Subcutaneous abdominal adipose tissue (tissue), 5 donors: Measurements from ENCODE around the gene HECW1.

ENCODE experiments used
- H3K27ac ChIP-seq: one replicate; pipeline ENCODE4 v1.7.0; 2013; ENCODE audit warnings: low read depth, mild to moderate bottlenecking, inconsistent platforms, low read length, moderate library complexity
- H3K27me3 ChIP-seq, 5 donors: one replicate each; pipeline ENCODE4 v1.7.0; 2013; ENCODE audit warnings: low read length in 5 of 5, inconsistent platforms in 1 of 5; ENCODE audit not compliant: control insufficient read depth in 5 of 5, insufficient read depth in 4 of 5
- H3K36me3 ChIP-seq, 5 donors: one replicate each; pipeline ENCODE4 v1.7.0; 2013; ENCODE audit warnings: low read length in 5 of 5; ENCODE audit not compliant: control insufficient read depth in 5 of 5, insufficient read depth in 5 of 5
- H3K4me1 ChIP-seq, 5 donors: one replicate each; pipeline ENCODE4 v1.7.0; 2013; ENCODE audit warnings: low read length in 5 of 5, mild to moderate bottlenecking in 3 of 5, moderate library complexity in 1 of 5; ENCODE audit not compliant: control insufficient read depth in 5 of 5, insufficient read depth in 5 of 5
- H3K4me3 ChIP-seq, 5 donors: one replicate each; pipeline ENCODE4 v1.7.0; 2013; ENCODE audit warnings: low read length in 5 of 5, low read depth in 1 of 5
- H3K9ac ChIP-seq, 5 donors: one replicate each; pipeline ENCODE4 v1.7.0; 2013; ENCODE audit warnings: low read length in 5 of 5, mild to moderate bottlenecking in 4 of 5, moderate library complexity in 3 of 5
- H3K9me3 ChIP-seq, 5 donors: one replicate each; pipeline ENCODE4 v1.7.0; 2013; ENCODE audit warnings: low read length in 5 of 5; ENCODE audit not compliant: control insufficient read depth in 5 of 5
- donor health status: healthy.
- donor health status: healthy.
- donor health status: healthy.
- donor health status: healthy.
- donor health status: healthy.

The HECW1 gene

GRCh38 chr7:43164757-43165156 lies 52.3 kb downstream of the HECW1 start:
- Histone ChIP-seq H3K4me3 (no peak overlapping the region), H3K36me3 (no peaks in the 10 kb centered on the region), H3K9me3 (no peaks in the 10 kb centered on the region), H3K27ac (peak overlapping the region; percentile 83), H3K9ac (no peak overlapping the region), H3K27me3 (no peaks in the 10 kb centered on the region), H3K4me1 (peaks cover 0 to 16% (median 12%) of the 10 kb centered on the region in 5 donors)

DNA sequence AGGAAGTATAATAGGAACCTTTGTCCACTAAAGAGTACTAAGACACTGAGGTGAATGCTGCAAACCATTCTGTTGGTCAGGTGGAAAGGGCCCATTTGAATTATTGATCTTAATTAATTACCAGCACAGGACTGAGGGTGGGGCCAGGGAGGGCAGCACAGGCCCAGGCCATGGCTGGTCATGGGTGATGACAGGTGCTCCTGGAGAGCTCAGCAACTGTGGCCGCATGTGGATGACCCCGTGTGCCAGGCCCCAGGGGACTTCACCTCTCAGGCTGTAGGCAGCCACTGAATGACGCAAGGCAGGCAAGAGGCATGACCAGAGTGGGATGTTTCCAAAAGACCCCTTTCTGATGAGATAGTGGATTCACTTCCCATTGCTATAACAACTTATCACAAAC lies 54.2 kb downstream of the HECW1 start:
- H3K27me3 ChIP-seq: peaks cover 0 to 3% (median 0%) of the 10 kb centered on the region in 5 donors
- peaks cover 0 to 16% (median 12%) of the 10 kb centered on the region in 5 donors for H3K4me1 ChIP-seq
- no peaks in the 10 kb centered on the region for H3K9me3 ChIP-seq
- no peak overlapping the region for H3K4me3 ChIP-seq
- H3K36me3 ChIP-seq: no peaks in the 10 kb centered on the region
- no peak overlapping the region for H3K9ac ChIP-seq
- no peak overlapping the region for H3K27ac ChIP-seq

DNA sequence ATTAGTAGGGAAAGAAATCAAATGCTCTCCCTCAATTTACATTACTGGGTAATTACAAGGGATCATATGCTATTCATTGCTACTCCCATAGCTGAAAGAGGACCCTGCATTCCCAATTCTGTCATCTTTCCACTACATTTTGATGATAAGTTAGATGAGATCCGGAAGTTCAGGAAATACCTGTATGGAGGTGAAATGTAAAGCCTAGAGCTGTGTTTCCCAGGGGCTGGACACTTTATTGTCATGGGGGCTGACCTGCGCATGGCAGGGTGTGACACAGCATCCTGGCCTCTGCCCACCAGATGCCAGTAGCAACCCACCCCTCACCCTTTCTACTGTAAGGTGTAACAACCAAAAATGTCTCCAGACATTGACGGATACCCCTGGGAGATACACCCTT lies 56.6 kb downstream of the HECW1 start:
- Histone ChIP-seq H3K9ac (no peak overlapping the region), H3K4me1 (peaks cover 0 to 9% (median 7%) of the 10 kb centered on the region in 5 donors), H3K36me3 (no peaks in the 10 kb centered on the region), H3K27me3 (peaks cover 0 to 6% (median 2%) of the 10 kb centered on the region in 5 donors), H3K9me3 (no peaks in the 10 kb centered on the region), H3K27ac (no peak overlapping the region), H3K4me3 (no peak overlapping the region)

GRCh38 chr7:43170571-43170970 lies 58.1 kb downstream of the HECW1 start:
- Histone ChIP-seq H3K4me3 (no peak overlapping the region), H3K9ac (no peak overlapping the region), H3K27me3 (peaks cover 0 to 7% (median 3%) of the 10 kb centered on the region in 5 donors), H3K9me3 (no peaks in the 10 kb centered on the region), H3K36me3 (no peaks in the 10 kb centered on the region), H3K4me1 (no peaks in the 10 kb centered on the region), H3K27ac (no peak overlapping the region)

GRCh38 chr7:43175570-43176200 lies 63.2 kb downstream of the HECW1 start:
- H3K27me3 ChIP-seq: peaks cover 0 to 7% (median 3%) of the 10 kb centered on the region in 5 donors
- H3K36me3 ChIP-seq: no peaks in the 10 kb centered on the region
- no peaks in the 10 kb centered on the region for H3K9me3 ChIP-seq
- no peak overlapping the region for H3K9ac ChIP-seq
- no peak overlapping the region for H3K27ac ChIP-seq
- no peak overlapping the region for H3K4me3 ChIP-seq
- no peaks in the 10 kb centered on the region for H3K4me1 ChIP-seq

DNA sequence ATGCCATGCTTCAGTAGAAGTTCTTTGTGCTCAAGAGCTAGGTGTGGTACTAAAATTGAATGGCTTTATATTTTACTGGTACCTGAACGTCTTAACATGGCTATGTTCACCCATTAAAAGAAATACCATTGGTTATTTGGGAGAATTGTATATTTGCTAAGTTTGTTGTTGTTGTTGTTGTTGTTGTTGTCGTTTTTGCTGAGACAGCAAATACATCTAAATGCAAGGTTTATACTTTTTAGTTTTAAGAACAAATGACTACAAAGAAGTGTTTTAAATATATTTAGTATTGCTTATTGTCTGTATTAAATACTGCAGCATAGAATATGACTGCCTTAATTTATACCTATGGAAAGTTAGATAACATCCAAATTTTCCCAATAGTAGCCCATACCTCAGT lies 66.9 kb downstream of the HECW1 start:
- H3K9me3 ChIP-seq: no peaks in the 10 kb centered on the region
- H3K27me3 ChIP-seq: peaks cover 0 to under 1% (median 0%) of the 10 kb centered on the region in 5 donors
- H3K36me3 ChIP-seq: no peaks in the 10 kb centered on the region
- H3K9ac ChIP-seq: no peak overlapping the region
- no peaks in the 10 kb centered on the region for H3K4me1 ChIP-seq
- H3K4me3 ChIP-seq: no peak overlapping the region
- H3K27ac ChIP-seq: no peak overlapping the region

DNA sequence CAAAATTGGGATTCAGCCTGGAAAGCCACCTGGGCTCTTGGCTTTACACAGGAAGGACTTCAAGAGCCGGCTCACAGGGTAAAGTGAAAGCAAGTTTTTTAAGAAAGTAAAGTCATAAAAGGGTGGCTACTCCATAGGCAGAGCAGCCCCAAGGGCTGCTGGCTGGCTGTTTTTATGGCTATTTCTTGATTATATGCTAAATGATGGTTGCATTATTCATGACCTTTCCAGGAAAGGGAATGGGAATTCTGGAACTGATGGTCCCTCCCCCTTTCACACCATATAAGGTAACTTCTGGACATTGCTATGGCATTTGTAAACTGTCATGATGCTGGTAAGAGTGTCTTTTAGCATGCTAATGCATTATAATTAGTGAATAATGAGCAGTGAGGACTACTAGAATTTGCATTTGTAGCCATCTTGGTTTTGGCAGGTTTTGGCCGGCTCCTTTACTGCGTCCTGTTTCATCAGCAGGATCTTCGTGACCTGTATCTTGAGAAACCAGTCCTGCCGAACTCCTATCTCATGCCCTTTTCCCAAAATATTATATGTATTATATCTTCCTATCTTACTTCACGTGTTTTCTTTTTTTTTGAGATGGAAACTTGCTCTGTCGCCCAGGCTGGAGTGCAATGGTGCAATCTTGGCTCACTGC lies 80.5 kb downstream of the HECW1 start:
- H3K4me3 ChIP-seq: no peak overlapping the region
- H3K36me3 ChIP-seq: no peaks in the 10 kb centered on the region
- no peaks in the 10 kb centered on the region for H3K9me3 ChIP-seq
- no peaks in the 10 kb centered on the region for H3K4me1 ChIP-seq
- no peak overlapping the region for H3K9ac ChIP-seq
- H3K27ac ChIP-seq: no peak overlapping the region
- H3K27me3 ChIP-seq: peaks cover 0 to 8% (median 0%) of the 10 kb centered on the region in 5 donors

GRCh38 chr7:43193893-43194292 lies 81.4 kb downstream of the HECW1 start:
- H3K27me3 ChIP-seq: peaks cover 0 to 16% (median 0%) of the 10 kb centered on the region in 5 donors
- no peaks in the 10 kb centered on the region for H3K4me1 ChIP-seq
- no peak overlapping the region for H3K9ac ChIP-seq
- no peaks in the 10 kb centered on the region for H3K36me3 ChIP-seq
- no peak overlapping the region for H3K27ac ChIP-seq
- H3K4me3 ChIP-seq: no peak overlapping the region
- no peaks in the 10 kb centered on the region for H3K9me3 ChIP-seq

DNA sequence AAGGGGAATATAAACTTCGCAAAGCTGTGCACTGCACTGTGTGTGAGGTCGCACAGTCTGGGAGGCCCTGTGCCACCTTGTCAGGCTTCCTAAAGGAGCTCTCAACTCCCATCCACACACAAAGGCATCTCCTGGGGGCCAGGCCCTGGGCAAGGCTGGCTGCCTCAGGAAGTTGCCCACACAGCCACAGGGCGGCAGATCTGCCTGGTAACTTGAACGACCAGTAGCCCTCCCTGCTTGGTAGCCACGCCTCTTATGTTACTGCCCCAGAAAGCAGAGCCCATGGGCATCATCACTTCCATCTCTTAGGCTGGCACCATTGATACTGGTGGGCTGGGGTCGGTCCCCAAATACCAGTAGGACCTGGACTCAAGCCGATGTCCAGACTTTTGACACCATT lies 82.8 kb downstream of the HECW1 start:
- no peaks in the 10 kb centered on the region for H3K9me3 ChIP-seq
- no peak overlapping the region for H3K4me3 ChIP-seq
- peaks cover 0 to 16% (median 0%) of the 10 kb centered on the region in 5 donors for H3K27me3 ChIP-seq
- H3K9ac ChIP-seq: no peak overlapping the region
- no peak overlapping the region for H3K27ac ChIP-seq
- no peaks in the 10 kb centered on the region for H3K36me3 ChIP-seq
- H3K4me1 ChIP-seq: no peaks in the 10 kb centered on the region

DNA sequence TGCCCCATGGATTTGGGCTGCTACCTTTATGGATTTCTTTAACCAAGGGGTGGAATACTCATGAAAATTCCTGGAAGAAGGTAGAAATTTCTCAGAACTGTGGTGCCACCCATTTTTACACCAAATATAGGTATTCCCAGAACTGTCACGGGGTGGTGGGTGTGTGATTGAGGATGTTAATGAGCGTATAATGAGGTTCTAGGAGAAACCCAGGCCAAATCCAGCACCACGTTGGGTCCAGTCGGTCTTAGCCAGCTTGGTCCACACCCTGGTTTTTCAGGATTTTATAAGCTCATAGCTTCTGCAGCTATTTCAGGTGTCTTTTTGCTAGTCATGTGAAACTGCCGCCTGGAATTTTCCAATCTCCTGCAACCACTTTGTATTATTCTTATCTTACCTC lies 83.3 kb downstream of the HECW1 start:
- Histone ChIP-seq H3K27me3 (peaks cover 0 to 16% (median 0%) of the 10 kb centered on the region in 5 donors), H3K9ac (no peak overlapping the region)

More for the DNA sequence above, 83.3 kb downstream of the HECW1 start:
- no peak overlapping the region for H3K27ac ChIP-seq
- no peaks in the 10 kb centered on the region for H3K36me3 ChIP-seq
- H3K4me3 ChIP-seq: no peak overlapping the region
- no peaks in the 10 kb centered on the region for H3K9me3 ChIP-seq
- H3K4me1 ChIP-seq: no peaks in the 10 kb centered on the region
